ENCODE measurements around the gene KCNQ2. TPM values are rescaled to one million over a fixed set of nuclear protein-coding genes. Genes with fewer than 3 reads are reported as not detected.
"Not testable (repeated sequence)": the region's sequence is repeated elsewhere in the genome, so short reads cannot be mapped to it uniquely, and the experiment has no call there.

Gene KCNQ2
- total RNA-seq, 1 experiment from 2014 or later, result 0.17 TPM

DNA sequence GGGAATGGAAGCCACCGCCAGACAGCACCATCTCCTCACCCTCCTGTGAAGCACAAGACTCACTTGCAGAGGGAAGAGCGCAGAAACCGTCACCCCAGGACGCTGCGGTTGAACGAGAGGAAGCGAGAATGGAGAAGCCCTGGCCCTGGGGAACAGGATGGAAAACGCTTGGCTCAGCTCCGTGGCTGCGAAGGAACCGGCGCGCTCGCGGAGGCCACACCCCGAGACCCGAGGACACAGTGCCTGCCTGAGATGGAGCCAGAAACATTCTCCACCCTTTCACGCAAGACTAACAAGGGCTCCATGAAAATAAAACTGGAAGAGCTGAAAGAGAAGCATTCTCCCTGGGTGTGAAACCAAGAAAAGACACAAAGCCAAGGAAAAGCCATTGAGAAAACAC lies 86.0 kb downstream of the KCNQ2 start:
- DNase-seq (ENCODE audit: low read depth), result no peak

DNA sequence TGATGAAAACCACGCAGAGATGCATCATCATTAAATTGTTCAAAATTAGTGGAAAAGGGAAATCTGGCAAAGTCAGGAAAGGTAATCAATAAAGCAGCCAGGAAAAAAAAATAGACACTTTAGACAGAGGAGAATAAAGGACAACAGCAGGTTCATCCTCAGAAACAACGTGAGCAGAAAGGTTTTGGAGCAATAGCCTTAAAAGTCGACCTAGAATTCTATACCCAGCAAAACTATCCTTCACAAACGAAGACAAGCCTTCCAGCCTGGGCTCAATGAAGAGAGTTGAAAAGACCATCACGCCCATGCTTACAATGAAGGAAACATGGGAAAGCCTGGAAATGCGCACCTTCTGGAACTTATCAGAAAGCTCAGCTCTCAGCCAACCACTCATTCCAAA lies 86.6 kb downstream of the KCNQ2 start:
- DNase-seq (ENCODE audit: low read depth), result no peak

DNA sequence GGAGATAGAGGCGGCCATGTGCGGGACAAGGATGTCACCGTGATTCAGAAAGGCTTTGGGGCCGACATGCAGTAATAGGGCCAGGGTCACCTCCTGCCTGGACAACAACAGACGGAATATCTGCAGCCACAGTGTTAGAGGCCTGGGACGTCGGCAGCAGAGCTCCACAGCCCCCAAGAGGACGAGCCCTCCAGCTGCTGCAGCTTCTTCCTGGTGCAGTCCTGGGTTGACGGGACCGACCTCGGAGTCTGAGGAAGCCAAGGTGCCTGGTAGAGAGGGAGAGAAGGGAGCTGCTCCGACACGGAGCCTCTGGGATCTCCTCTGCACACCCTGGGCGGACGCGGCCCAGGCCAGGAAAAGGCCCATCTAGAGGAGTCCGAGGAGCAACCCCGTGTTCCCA lies 88.1 kb downstream of the KCNQ2 start:
- no peak for DNase-seq (ENCODE audit: low read depth)

DNA sequence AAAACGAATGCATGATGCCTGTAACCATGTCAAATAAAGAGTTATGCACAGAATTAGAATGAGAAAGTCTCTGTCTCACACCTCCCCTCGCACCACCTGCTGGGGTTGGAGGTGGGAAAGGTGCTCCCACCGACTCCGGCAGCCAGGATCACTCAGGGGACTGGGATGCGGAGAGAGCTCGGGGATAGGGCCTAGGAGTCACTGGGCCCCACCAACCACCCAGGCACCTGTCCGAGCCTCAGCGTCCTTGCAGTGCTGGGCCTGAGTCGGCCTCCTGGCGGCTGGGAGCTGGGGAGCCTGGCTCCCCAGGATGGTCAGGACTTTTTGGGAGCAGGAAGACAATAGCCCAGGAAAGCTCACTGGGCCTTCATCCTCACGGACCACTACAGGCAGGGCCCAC lies 88.9 kb downstream of the KCNQ2 start:
- DNase-seq (ENCODE audit: low read depth), result no peak

DNA sequence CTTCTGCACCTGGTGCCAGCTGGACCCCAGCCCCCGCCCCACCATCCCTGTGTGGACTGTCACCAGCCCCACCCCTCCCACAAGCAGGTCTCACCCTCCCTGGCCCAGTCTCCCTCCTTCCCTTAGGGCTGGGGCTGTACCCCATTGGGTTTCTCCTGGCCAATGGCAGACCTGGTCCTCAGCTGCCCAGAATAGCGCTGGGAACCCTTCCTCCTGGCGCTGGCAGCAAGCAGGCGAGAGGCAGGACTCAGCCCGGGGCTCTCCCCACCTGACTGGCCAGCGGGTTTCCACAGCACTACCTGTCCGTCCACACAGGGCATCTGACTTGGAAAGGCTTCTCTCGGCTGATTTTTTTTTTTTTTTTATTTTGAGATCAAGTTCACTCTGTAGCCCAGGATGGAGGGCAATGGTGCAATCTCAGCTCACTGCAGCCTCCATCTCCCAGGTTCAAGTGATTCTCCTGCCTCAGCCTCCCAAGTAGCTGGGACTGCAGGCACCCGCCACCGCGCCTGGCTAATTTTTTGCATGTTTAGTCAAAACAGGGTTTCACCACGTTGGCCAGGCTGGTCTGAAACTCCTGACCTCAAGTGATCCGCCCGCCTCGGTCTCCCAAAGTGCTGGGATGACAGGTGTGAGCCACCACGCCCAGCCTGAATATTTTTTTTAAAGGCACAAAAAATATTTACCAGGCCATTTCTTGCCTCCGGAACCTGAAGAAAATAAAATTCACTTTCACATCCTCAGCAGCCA lies 89.7 kb downstream of the KCNQ2 start:
- no peak for DNase-seq (ENCODE audit: low read depth)

DNA sequence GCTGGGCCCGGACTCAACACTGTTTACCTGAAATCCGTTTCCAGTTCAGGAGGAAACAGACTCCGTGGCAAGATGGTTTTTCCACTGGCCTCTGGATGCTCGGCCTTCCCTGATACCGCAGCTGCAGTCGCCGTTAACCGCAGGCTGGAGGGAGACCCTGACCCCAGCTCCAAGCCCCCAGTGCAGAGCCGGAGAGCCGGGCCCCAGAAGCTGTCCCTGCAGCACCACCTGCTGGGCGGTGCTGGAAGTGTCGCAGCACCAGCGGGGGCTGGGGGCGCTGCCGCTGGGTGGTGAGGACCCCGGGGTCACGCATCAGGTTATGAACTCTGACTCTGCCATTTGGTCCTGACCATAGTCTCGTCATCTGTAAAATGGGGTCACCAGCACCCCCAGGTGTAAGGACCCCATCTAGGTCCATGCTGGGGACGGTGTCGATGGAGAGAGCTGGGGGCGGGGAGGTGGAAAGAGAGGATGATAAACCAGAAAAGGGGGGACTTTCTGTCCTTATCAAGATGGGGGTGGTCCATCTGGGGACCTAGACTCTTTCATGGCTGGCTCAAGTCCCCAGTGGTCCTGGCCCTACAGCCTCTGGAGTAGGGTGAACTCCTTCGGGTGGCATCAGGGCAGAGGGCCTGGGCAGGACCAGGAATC lies 90.5 kb downstream of the KCNQ2 start:
- DNase-seq (ENCODE audit: low read depth), result no peak

DNA sequence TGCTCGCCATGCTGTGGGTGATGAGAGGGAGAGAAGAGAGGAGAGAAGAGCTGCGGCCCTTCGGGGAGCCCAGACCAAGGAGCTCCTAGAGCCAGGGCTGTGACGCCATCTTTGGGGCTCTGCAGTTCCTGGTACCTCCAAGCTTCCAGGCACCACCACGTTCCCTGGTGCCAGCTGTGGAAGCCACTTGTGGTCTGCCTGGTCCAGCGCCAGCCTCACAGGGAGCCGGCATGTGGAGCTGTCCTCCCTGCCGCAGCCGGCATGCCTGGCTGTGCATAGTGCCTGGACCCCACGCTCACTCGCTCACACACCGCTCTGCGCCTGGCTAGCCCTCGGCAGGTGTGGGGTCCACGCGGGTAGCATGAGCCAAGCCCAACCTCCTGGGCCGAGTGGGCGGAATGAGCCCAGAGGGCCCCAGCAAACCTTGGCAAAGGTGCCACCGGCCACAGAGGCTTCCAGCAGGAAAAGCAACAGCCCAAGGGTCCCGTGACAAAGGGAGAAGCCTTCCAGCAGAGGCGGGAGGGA lies 92.0 kb downstream of the KCNQ2 start:
- DNase-seq (ENCODE audit: low read depth), result no peak

DNA sequence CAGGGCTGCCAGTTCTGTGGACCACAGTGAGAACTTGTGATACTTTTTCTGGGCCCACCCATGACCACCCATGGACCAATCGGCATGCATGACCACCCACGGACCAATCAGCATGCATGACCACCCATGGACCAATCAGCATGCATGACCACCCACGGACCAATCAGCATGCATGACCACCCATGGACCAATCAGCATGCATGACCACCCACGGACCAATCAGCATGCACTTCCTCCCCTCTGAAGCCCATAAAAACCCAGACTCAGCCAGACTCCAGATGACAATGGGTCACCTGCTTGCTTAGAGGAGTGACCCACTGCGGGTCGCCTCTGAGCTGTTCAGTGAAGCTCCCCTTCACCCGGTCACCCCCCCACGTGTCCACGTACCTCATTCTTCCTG lies 92.6 kb downstream of the KCNQ2 start:
- not testable (repeated sequence) for DNase-seq (ENCODE audit: low read depth)

DNA sequence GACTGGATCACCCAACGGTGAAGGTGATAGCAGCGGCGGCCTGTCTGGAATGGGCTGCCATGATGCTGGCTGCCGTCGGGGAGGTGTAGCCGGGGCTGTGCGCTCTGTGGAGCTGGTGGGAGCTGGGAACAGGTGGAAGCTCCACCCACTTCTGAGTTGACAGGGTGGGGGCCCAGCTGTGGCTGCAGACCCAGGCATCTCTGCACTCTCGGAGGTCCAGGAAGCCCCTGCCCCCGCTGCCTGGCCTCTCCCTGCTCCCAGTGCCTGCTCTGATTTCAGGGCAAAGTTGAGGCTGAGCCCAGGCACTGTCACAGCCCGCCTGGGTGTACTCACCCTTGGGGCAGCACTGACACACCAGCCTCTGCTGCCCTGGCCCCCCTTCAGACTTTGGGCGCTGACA lies 93.2 kb downstream of the KCNQ2 start:
- no peak for DNase-seq (ENCODE audit: low read depth)

DNA sequence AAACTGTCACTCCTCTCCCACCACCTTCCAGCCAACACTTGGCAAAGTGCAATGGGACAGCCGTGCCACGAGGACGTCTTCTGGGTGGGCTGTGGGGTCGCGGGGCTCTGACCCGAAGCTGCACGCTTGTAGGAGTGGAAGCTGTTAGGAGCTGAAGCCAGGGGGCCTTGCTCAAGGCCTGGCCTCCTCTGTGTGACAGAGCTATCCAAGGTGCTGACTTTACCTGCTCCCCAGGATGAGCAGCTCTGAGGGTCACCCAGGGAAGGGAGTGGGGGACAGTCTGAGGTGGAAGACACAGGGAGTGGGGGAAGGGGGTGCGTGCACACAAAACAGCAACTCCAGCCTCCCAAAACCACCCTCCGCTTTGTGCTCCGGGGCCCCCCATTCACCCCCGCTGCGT lies 93.8 kb downstream of the KCNQ2 start:
- DNase-seq (ENCODE audit: low read depth), result no peak

DNA sequence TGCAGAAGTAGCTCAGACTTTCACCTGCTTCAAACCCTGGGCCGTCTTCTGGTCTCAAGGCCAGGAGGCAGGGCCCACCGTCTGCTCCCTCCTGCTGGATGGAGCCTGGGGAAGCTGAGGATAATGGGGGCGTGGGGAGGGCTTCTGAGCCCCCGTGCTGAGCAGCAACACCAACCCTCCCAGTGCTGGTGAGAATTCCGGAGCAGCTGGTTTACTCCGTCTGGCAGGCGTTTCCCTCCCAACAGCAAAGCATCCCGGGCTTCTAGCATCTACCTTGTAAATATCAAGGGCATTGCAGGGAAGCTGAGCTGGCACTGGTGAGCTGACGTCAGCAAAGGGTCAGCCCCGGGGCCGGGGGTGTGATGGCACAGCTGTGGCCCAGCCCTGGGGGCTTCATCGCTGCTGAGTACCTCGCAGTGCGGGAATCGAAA lies 94.5 kb downstream of the KCNQ2 start:
- DNase-seq (ENCODE audit: low read depth), result no peak

DNA sequence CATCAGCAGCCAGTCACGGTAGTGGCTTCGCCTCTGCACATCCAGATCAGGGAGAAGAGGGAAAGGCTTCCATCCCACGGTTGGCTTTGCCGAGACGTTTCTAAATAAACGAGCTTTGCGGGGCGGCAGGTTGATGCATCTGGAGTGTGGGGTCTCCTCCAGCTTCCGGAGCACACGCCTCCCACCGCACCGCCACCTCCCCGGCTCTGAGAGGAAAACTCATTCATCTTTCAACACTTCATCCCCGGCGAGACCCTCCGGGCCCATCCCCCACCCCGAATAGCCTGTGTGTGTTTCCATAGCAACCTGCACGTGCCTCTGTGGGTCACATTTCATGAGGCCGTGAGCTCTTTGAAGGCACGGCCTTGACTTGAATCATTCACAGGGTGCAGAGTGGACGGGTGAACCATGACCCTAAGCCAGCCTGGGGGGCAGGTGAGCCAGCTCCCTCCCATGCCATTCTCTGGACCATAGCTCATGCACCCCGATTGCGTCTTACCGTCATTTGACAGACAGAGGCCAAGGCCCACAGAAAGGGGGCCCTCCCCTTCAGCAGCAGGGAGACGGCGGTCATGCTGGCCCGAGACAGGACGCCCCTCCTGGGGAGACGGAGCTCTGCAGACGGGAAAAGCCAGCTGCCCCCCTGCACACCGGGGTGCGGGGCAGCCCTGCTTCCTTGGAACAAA lies 95.1 kb downstream of the KCNQ2 start:
- DNase-seq (ENCODE audit: low read depth), result no peak

DNA sequence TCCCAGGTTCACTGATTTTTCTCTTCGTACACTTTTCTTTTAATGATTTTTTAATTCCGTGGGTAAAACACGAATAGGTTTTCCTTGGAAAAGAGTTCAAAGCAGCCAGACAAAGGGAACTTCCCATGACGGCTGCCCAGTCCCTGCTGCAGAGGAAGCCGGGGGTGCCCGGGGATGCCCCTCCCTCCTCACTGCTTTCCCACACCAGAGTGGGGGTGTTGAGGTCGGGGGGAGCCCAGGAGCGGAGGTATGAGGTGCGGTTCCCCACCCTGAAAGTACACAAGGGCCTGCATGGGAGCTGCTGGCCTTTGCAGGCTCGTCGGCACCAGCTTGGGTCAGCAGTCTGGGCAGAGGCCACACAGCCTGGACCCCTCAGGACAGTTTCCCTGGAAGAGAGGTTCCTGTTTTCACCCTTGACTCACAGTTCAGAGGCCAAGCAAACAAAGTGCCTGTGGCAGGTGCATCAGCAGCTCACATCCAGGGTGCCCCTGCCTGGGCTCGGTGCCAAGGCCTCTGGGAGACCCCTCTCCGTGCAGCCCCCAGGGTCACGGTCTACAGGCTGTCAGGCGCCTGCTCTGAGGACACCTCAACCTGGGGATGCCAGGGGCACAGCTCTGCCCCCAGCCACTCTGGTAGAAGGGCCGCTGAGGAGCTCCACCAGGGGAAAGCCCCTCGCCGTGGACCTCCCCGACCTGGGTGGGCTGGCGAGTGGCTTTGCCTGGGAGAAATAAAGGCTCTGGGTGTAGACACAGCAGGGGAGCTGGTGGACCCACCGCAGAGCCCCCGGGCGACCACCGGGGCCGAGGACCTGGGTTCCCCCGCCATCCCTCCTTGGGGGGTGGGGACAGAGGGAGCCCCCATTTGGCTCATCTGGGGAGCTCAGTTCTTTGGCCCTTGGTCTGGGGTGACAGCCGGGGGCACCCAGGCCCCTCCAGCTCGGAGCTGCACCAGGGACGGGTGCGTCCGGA lies 95.9 kb downstream of the KCNQ2 start:
- no peak for DNase-seq (ENCODE audit: low read depth)

DNA sequence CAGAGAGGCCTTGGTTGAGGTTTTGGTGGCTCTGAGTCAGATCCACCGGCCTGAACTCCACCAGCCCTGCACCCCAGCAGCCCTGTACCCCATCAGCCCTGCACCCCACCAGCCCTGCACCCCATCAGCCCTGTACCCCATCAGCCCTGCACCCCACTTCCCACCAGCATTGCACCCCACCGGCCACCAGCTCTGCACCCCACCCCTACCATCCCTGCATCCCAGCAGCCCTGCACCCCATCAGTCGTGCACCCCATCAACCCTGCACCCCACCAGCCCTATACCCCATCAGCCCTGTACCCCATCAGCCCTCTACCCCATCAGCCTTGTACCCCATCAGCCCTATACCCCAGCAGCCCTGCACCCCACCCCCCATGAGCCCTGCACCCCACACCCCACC lies 97.0 kb downstream of the KCNQ2 start:
- no peak for DNase-seq (ENCODE audit: low read depth)

DNA sequence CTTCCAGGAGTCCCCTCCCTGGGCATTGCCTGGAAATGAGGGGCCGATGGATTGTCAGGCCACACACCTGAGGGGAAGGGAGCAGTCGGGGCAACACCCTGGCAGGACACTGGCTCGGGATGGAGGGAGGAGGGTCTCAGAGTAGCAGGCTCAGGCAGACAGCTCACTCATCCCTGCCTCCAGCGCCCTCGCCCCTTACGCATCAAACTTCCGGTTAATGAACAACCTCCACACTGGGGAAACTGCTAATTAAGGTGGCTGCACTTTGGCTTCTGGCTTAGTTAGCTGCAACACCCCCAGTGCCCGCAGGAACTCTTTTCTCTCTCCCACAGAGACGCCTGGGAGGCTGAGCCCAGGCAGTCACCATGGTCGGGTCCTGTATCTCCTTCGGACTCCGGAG lies 98.0 kb downstream of the KCNQ2 start:
- no peak for DNase-seq (ENCODE audit: low read depth)

DNA sequence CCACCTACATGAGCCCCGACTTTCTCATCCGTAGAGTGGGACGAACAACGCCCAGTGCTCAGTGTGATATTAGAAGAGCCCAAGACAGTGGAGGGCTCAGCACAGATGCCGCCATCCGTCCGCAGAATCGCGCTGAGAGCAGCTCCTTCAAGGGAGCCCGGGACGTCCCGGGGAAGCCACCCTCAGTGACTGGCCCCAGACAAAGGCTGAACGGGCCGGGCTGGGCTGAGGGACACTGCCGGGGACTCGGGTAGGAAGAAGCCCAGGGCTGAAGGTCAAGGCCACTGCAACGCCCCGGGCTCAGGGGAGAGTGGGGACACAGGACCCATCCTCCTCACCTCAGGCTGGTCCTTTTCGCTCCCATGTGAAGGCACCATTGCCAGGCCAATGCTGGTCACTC lies 98.5 kb downstream of the KCNQ2 start:
- DNase-seq (ENCODE audit: low read depth), result no peak

DNA sequence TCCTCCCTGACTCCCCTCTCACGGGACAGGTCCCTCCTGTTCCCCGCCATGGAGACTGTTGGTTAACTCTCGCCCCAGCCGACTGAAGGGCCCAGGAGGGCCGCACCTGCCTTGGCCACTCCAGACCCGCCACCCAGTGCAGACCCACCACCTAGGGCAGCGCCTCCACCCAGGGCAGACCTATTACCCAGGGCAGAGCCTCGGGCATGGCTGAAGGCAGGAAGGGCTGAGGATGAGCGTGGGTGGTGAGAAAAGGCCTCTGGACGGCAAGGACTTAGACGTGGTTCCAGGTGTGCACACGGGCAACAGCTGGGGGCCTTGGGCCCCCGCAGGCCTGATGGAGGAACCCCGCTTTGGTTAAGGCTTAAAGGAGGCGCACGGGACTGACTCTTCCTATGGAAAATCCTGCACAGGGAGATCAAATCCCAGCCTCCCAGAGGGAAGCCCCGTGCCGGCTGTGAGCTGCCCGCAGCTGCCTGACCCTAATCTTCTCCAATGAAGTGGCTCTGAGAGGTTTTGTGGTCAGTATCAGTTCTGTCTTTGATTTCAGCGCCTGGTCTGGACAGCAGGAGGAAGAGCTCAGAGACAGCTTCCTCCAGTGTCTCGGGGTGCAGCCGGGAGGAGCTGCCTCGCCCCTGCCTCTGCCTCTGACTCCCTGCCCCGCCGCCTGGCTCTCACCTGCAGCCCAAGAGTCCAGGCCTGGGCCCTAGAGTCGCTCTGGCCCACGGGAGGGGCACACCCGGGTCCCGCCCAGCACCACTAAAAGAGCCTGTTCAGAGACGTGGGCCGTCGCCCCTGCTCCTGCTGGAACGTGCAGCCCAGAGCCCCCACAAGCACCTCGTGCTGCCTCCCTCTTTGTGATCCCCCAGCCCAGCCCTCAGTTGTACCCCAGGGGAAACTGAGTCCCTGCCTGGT lies 99.2 kb downstream of the KCNQ2 start:
- DNase-seq (ENCODE audit: low read depth), result no peak

DNA sequence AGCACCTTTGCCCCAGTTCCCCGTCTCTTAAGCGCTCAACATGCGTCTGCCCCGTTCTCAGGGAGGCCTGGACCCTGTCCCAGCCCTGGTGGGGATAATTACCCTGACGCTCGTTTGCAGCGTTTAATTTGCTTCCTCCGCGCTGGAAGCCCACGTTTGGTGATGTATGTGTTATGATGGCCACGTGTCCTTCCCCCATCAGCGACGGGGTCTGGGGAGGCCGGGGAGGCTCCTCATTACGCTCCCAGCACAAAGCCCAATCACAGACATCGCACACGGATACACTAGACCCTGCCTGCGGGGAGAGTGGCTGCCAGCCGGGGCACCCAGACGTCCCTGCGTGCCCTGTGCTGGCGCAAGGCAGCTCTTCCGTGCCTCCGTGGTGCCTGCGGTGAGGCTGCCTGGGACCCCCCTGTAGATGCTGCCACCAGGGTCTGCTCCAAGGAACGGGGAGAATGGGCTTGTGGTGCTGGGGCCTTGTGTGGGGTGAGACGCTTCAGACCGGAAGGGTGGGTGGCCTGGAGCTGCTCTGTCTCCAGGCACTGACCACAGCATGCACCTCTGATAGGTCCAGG lies 101.1 kb downstream of the KCNQ2 start:
- DNase-seq (ENCODE audit: low read depth), result no peak

DNA sequence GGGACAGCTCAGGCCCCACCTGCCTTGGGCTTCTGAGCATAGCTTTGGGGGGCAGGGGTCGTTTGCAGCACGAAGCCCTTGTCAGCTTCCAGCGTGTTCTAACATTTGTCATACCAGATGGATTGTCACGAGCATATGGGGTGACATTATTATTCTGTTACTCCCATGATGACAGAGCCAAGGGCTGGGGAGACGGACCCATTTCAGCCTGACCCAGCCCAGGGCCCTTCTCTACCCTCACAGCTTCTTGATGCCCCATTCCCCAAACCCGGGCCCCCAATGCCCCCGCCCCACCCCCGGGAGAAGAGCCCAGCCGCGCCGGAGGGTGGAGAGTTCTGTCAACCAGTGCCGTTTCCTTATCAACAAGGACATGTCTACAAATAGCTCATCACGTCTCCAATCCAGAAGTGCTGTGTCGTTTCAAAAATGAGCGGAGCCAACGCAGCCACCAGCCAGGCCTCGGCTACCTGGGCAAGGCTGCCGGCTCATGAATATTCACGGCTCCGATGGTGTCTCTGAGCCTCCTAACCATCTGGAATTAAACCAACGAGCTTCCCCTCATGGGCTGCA lies 101.8 kb downstream of the KCNQ2 start:
- DNase-seq (ENCODE audit: low read depth), result no peak
